NCI-H2196 (cell line): ENCODE measurements around the gene KRT77.
A peak's percentile ranks its signal among the peaks of the same experiment; 100 is the strongest.

ENCODE experiments used
- DNase-seq: peaks from one replicate; lab custom pipeline; 2025; ENCODE audit not compliant: unreplicated experiment; lab: John Stamatoyannopoulos, UW

KRT77 gene

GRCh38 chr12:52658196-52658595 is 45.1 kb downstream of the KRT77 start:
- DNase-seq, result no peak

- DNase-seq, result no peak
Observed at GRCh38 chr12:52657250-52657902, 45.9 kb downstream of the KRT77 start.

- DNase-seq, result no peak
Observed at GRCh38 chr12:52656616-52657015, 46.7 kb downstream of the KRT77 start.

- DNase-seq, result peak; percentile 17
Observed at GRCh38 chr12:52655720-52656124, 47.6 kb downstream of the KRT77 start.

- DNase-seq, result no peak
Observed at GRCh38 chr12:52655251-52655650, 48.1 kb downstream of the KRT77 start.

- no peak for DNase-seq
Observed at GRCh38 chr12:52651726-52652261, 51.5 kb downstream of the KRT77 start, which contains the start of gene KRT2. TSS of gene KRT2 (minus strand) at chr12:52652211. CDS start at chr12:52652142, 69 bp downstream.

- no peak for DNase-seq
Observed at GRCh38 chr12:52650520-52651081, 52.7 kb downstream of the KRT77 start.

GRCh38 chr12:52649066-52649465 is 54.3 kb downstream of the KRT77 start:
- DNase-seq, result no peak

- DNase-seq, result no peak
Observed at GRCh38 chr12:52648012-52648550, 55.2 kb downstream of the KRT77 start.

GRCh38 chr12:52647601-52648000 is 55.7 kb downstream of the KRT77 start:
- DNase-seq, result no peak

GRCh38 chr12:52646613-52647012 is 56.7 kb downstream of the KRT77 start:
- DNase-seq, result no peak

- DNase-seq, result no peak
Observed at GRCh38 chr12:52645982-52646381, 57.3 kb downstream of the KRT77 start.

- DNase-seq, result no peak
Observed at GRCh38 chr12:52645120-52645761, 58.1 kb downstream of the KRT77 start.

GRCh38 chr12:52644078-52644415 is 59.3 kb downstream of the KRT77 start:
- no peak for DNase-seq

GRCh38 chr12:52643233-52644077 is 59.9 kb downstream of the KRT77 start:
- DNase-seq, result no peak

GRCh38 chr12:52641468-52641867 is 61.9 kb downstream of the KRT77 start:
- DNase-seq, result no peak
